HepG2 (cell line): ENCODE results near the gene ATP5MC2. TPM values are rescaled to one million over a fixed set of nuclear protein-coding genes. Genes with fewer than 3 reads are reported as not detected.

Source experiments
- FOXA1 ChIP-seq, 2 experiments: fragments of 450-650 bp in 1 of 2; sonication (generic) in 1 of 2; formaldehyde crosslinking in 1 of 2; IDR thresholded peaks; 2 replicates each; pipeline versions ENCODE4 v1.4.0 to v1.6.1; 2016 to 2020; ENCODE audit warnings: missing genetic modification reagents in 1 of 2
- POLR2A ChIP-seq, 2 experiments: IDR thresholded peaks; 2 replicates each; pipeline ENCODE4 v1.6.1; 2011; ENCODE audit warnings: low read depth in 2 of 2, low read length in 2 of 2, mild to moderate bottlenecking in 1 of 2, moderate library complexity in 1 of 2; ENCODE audit not compliant: insufficient read depth in 1 of 2
- POLR2G ChIP-seq: fragments of 200-400 bp; formaldehyde crosslinking; IDR thresholded peaks from 2 replicates; pipeline ENCODE4 v1.6.1; 2018; ENCODE audit warnings: mild to moderate bottlenecking, low read depth, low read length, moderate library complexity
- RCOR2 ChIP-seq: IDR thresholded peaks from 2 replicates; pipeline ENCODE4 v1.6.1; 2016; ENCODE audit warnings: missing biosample characterization, missing genetic modification reagents
- RFXAP ChIP-seq: sonication (generic); formaldehyde crosslinking; IDR thresholded peaks from 2 replicates; pipeline ENCODE4 v1.4.0; 2020; ENCODE audit warnings: missing genetic modification reagents, borderline replicate concordance
- SALL2 ChIP-seq: sonication (generic); formaldehyde crosslinking; IDR thresholded peaks from 2 replicates; pipeline ENCODE4 v1.8.1; 2023; ENCODE audit warnings: mild to moderate bottlenecking, missing genetic modification reagents, inconsistent platforms
- WIZ ChIP-seq: sonication (generic); formaldehyde crosslinking; IDR thresholded peaks from 2 replicates; pipeline ENCODE4 v1.5.1; 2020; ENCODE audit warnings: mild to moderate bottlenecking, missing genetic modification reagents
- ZMYM3 ChIP-seq: sonication (generic); formaldehyde crosslinking; IDR thresholded peaks from 2 replicates; pipeline ENCODE4 v1.5.1; 2020; ENCODE audit warnings: mild to moderate bottlenecking, missing genetic modification reagents
- ZNF121 ChIP-seq: sonication (generic); formaldehyde crosslinking; IDR thresholded peaks from 2 replicates; pipeline ENCODE4 v1.5.0; 2020; ENCODE audit warnings: mild to moderate bottlenecking, missing genetic modification reagents
- ZNF282 ChIP-seq: fragments of 450-650 bp; IDR thresholded peaks from 2 replicates; pipeline ENCODE4 v1.6.1; 2018; ENCODE audit not compliant: partially characterized antibody
- ZNF530 ChIP-seq: sonication (generic); formaldehyde crosslinking; IDR thresholded peaks from 2 replicates; pipeline ENCODE4 v1.5.0; 2020; ENCODE audit warnings: low read depth, mild to moderate bottlenecking, missing genetic modification reagents
- ZNF598 ChIP-seq: sonication (generic); formaldehyde crosslinking; IDR thresholded peaks from 2 replicates; pipeline ENCODE4 v1.5.1; 2020; ENCODE audit warnings: mild to moderate bottlenecking, missing genetic modification reagents, borderline replicate concordance
- polyA plus RNA-seq, 8 experiments: library from polyadenylated mRNA; depleted of rRNA in 3 of 8; stranded (reverse) in 7 of 8; unstranded in 1 of 8; fragments of >200 nt; fragmentation: Illumina TruSeq in 4 of 8; extraction: Trizol in 4 of 8; gene quantifications; 2 replicates each; pipeline versions ENCODE4 v1.2.1 to v1.2.3, GENCODE V29; 2011 to 2016; ENCODE audit warnings: low read depth in 4 of 8, missing spikeins in 1 of 8, mixed read lengths in 1 of 8; ENCODE audit not compliant: insufficient read depth in 1 of 8
- total RNA-seq, 5 experiments: library from RNA; depleted of rRNA; stranded (reverse); fragments of >200 nt; fragmentation: Illumina TruSeq; extraction: Trizol; gene quantifications; 2 replicates each; pipeline ENCODE4 v1.2.3, GENCODE V29; 2016; ENCODE audit warnings: low read depth in 1 of 5
- TF ChIP-seq, protein P1 (sequence below): sonication (generic); formaldehyde crosslinking; IDR thresholded peaks from 2 replicates; pipeline ENCODE4 v1.4.0; 2020; ENCODE audit warnings: missing genetic modification reagents
- TF ChIP-seq, protein P2 (sequence below): sonication (generic); formaldehyde crosslinking; IDR thresholded peaks from 2 replicates; pipeline ENCODE4 v1.4.0; 2020; ENCODE audit warnings: missing genetic modification reagents
- TF ChIP-seq, protein P3 (sequence below): sonication (generic); formaldehyde crosslinking; IDR thresholded peaks from 2 replicates; pipeline ENCODE4 v1.5.1; 2020; ENCODE audit warnings: mild to moderate bottlenecking, missing genetic modification reagents, borderline replicate concordance
- TF ChIP-seq, protein P4 (sequence below): sonication (generic); formaldehyde crosslinking; IDR thresholded peaks from 2 replicates; pipeline ENCODE4 v1.4.0; 2020; ENCODE audit warnings: missing genetic modification reagents
- TF ChIP-seq, protein P5 (sequence below): sonication (generic); formaldehyde crosslinking; IDR thresholded peaks from 2 replicates; pipeline ENCODE4 v1.5.0; 2020; ENCODE audit warnings: missing genetic modification reagents, mild to moderate bottlenecking, borderline replicate concordance
- TF ChIP-seq, protein P6 (sequence below): sonication (generic); formaldehyde crosslinking; IDR thresholded peaks from 2 replicates; pipeline ENCODE4 v1.4.0; 2020; ENCODE audit warnings: missing genetic modification reagents; ENCODE audit errors: not compliant biosample characterization
- TF ChIP-seq, protein P7 (sequence below): conservative IDR thresholded peaks from 2 replicates; pipeline ENCODE4 v1.6.1; 2018; ENCODE audit warnings: missing genetic modification reagents

The ATP5MC2 gene
- total and polyA plus RNA-seq, 2 of the 13 experiments (the other 11 are each of a cell fraction or from before 2014, with no cell fraction given), result 230 to 257 TPM

DNA sequence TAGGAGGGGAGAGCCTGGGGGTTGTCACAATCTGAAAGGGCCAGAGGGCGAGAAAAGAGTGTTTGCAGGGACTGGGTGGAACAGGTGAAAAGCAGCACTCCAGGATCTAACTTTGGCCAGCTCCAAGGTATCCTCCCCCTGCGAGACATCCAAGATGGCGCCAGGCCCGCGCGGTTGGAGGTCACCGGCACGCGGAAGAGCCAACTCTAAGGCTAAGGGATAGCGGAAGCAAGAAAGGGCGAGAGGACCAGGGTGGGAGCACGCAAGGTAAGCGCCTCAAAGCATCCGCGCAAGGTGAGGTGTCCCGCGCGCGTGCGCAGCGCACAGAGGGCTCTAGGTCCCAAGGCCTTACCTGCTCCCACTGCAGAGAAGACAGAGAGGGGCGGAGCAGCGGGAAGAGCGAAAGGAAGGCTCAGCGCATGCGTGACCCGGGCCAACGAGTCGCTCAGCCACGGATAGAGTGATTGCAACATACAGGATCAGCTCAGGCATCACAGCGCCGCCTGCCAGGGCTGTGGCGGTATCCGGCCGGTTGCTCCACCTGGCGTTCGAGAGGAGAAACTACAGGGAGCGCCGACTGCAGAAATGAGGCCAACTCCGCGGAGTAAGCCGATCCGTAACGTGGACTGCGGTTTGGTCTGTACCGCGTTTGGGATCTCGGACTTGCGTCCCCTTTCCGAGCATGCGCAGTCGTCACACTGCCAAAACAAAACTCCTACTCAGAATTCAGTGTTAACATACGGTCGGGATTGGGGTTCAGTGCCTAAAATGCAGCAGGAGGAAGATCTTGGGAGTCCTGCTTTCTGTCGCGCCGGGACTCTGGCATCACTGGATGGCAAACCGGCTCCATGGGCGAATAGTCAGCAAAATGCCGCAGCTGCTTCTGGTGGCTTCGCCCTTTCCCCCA is at the start of gene ATP5MC2 (continued):
- peak; percentile 65; the same call in 1 of the 2 replicates for TF ChIP-seq RCOR2
- TF ChIP-seq, protein P1, sequence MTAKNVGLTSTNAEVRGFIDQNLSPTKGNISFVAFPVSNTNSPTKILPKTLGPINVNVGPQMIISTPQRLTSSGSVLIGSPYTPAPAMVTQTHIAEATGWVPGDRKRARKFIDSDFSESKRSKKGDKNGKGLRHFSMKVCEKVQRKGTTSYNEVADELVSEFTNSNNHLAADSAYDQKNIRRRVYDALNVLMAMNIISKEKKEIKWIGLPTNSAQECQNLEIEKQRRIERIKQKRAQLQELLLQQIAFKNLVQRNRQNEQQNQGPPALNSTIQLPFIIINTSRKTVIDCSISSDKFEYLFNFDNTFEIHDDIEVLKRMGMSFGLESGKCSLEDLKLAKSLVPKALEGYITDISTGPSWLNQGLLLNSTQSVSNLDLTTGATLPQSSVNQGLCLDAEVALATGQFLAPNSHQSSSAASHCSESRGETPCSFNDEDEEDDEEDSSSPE (CRISPR knock-in tag), result peak; percentile 69; the same call in 1 of the 2 replicates
- TF ChIP-seq, protein P2, sequence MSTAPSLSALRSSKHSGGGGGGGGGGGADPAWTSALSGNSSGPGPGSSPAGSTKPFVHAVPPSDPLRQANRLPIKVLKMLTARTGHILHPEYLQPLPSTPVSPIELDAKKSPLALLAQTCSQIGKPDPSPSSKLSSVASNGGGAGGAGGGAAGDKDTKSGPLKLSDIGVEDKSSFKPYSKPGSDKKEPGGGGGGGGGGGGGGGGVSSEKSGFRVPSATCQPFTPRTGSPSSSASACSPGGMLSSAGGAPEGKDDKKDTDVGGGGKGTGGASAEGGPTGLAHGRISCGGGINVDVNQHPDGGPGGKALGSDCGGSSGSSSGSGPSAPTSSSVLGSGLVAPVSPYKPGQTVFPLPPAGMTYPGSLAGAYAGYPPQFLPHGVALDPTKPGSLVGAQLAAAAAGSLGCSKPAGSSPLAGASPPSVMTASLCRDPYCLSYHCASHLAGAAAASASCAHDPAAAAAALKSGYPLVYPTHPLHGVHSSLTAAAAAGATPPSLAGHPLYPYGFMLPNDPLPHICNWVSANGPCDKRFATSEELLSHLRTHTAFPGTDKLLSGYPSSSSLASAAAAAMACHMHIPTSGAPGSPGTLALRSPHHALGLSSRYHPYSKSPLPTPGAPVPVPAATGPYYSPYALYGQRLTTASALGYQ (CRISPR knock-in tag), result no peak; the same call in 1 of the 2 replicates
- TF ChIP-seq, protein P3, sequence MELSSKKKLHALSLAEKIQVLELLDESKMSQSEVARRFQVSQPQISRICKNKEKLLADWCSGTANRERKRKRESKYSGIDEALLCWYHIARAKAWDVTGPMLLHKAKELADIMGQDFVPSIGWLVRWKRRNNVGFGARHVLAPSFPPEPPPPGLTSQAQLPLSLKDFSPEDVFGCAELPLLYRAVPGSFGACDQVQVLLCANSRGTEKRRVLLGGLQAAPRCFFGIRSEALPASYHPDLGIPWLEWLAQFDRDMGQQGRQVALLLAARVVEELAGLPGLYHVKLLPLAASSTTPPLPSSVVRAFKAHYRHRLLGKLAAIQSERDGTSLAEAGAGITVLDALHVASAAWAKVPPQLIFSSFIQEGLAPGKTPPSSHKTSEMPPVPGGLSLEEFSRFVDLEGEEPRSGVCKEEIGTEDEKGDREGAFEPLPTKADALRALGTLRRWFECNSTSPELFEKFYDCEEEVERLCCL (CRISPR knock-in tag), result no peak
- TF ChIP-seq ZNF530 (CRISPR knock-in tag), result no peak
- TF ChIP-seq ZNF282, result no peak
- peak; percentile 39; the same call in 1 of the 2 replicates for TF ChIP-seq ZMYM3 (CRISPR knock-in tag)
- TF ChIP-seq, protein P4, sequence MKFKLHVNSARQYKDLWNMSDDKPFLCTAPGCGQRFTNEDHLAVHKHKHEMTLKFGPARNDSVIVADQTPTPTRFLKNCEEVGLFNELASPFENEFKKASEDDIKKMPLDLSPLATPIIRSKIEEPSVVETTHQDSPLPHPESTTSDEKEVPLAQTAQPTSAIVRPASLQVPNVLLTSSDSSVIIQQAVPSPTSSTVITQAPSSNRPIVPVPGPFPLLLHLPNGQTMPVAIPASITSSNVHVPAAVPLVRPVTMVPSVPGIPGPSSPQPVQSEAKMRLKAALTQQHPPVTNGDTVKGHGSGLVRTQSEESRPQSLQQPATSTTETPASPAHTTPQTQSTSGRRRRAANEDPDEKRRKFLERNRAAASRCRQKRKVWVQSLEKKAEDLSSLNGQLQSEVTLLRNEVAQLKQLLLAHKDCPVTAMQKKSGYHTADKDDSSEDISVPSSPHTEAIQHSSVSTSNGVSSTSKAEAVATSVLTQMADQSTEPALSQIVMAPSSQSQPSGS, result peak; percentile 93
- peak; percentile 90 to 91 for TF ChIP-seq POLR2A (IDR thresholded peaks at IDR 0.05; ENCODE audit: insufficient read depth in 1 of 2, low read depth in 2 of 2, low read length in 2 of 2)
- TF ChIP-seq RFXAP (CRISPR knock-in tag), result 0 out of 2 replicates have a peak, but pooled peaks have one; percentile 62
- TF ChIP-seq, protein P5, sequence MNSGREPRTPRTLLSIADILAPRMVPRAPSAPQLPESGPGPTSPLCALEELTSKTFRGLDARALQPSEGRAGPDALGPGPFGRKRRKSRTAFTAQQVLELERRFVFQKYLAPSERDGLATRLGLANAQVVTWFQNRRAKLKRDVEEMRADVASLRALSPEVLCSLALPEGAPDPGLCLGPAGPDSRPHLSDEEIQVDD (CRISPR knock-in tag), result peak; percentile 98
- TF ChIP-seq SALL2, result peak; percentile 89
- TF ChIP-seq POLR2G, result peak; percentile 87
- TF ChIP-seq ZNF121, result peak; percentile 96
- no peak for TF ChIP-seq FOXA1 (IDR thresholded peaks at IDR 0.05)
- peak; percentile 44; the same call in 1 of the 2 replicates for TF ChIP-seq FOXA1 (CRISPR knock-in tag; IDR thresholded peaks at IDR 0.05)
- TF ChIP-seq ZNF598, result peak; percentile 92; the same call in 1 of the 2 replicates
- TF ChIP-seq, protein P6, sequence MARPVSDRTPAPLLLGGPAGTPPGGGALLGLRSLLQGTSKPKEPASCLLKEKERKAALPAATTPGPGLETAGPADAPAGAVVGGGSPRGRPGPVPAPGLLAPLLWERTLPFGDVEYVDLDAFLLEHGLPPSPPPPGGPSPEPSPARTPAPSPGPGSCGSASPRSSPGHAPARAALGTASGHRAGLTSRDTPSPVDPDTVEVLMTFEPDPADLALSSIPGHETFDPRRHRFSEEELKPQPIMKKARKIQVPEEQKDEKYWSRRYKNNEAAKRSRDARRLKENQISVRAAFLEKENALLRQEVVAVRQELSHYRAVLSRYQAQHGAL (CRISPR knock-in tag), result peak; percentile 74
- TF ChIP-seq, protein P7, sequence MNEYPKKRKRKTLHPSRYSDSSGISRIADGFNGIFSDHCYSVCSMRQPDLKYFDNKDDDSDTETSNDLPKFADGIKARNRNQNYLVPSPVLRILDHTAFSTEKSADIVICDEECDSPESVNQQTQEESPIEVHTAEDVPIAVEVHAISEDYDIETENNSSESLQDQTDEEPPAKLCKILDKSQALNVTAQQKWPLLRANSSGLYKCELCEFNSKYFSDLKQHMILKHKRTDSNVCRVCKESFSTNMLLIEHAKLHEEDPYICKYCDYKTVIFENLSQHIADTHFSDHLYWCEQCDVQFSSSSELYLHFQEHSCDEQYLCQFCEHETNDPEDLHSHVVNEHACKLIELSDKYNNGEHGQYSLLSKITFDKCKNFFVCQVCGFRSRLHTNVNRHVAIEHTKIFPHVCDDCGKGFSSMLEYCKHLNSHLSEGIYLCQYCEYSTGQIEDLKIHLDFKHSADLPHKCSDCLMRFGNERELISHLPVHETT, result no peak; the same call in 1 of the 2 replicates
- peak; percentile 90 for TF ChIP-seq WIZ
